ENCODE results near the gene ELP5.

- TF ChIP-seq CTCF (conservative IDR thresholded peaks at IDR 0.05 in 1 of 2, IDR thresholded peaks at IDR 0.05 in 1 of 2; ENCODE audit: low read depth in 1 of 2, low read length in 2 of 2), result no peak
- no peak for TF ChIP-seq EZH2 (IDR thresholded peaks at IDR 0.05; ENCODE audit: low read length, missing control alignments)
Observed at GRCh38 chr17:7221278-7222092, 30.5 kb upstream of the ELP5 start.

Data from fibroblast of lung (primary cell).